ENCODE data around the gene SGTA.

GRCh38 chr19:2823646-2824045 lies 40.6 kb upstream of the SGTA start:
- no peak for TF ChIP-seq CTCF (tag by site-specific recombination; IDR thresholded peaks at IDR 0.05)
- TF ChIP-seq FEZF1 (tag by site-specific recombination; IDR thresholded peaks at IDR 0.05): no peak
- no peak for TF ChIP-seq ZFP69B (tag by site-specific recombination; IDR thresholded peaks at IDR 0.05)
